GF-D8 (cell line): Measurements from ENCODE around the gene PRICKLE1.
"Not testable (repeated sequence)": the region's sequence is repeated elsewhere in the genome, so short reads cannot be mapped to it uniquely, and the experiment has no call there.

Source experiments
- DNase-seq: peaks from one replicate; lab custom pipeline; 2025; lab: John Stamatoyannopoulos, UW

Gene PRICKLE1

DNA sequence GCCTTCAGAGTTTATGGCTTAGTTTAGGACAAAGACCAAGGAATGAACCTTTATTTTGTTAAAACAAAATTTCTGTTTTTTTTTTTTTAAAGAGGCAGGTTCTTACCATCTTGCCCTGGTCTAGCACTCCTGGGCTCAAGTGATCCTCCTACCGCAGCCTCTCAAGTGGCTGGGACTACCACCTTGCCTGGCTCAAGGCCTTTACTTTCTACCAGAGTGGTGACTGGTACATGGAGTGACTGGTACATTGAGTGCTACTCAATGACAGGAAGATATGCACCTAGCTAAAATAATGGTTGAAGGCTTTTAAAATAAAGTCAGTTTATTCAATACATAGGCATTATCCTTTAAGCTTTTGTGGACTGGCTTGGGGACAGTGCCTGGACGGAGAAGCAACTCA is 32.6 kb downstream of the PRICKLE1 start:
- DNase-seq, result no peak

DNA sequence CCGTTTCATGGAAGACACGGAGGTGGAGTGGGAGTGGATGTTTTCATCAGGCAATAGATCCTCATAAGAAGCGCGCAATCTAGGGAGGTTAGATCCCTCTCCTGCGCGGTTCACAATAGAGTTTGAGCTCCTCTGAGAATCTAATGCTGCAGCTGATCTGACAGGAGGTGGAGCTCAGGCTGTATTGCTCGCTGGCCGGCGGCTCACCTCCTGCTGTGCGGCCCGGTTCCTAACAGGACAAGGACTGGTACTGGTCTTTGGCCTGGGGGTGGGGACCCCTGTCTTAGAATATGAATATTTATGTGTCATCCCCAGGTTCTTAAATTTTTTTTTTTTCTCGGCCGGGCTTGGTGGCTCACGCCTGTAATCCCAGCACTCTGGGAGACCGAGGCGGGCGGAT is 36.7 kb downstream of the PRICKLE1 start:
- no peak for DNase-seq

DNA sequence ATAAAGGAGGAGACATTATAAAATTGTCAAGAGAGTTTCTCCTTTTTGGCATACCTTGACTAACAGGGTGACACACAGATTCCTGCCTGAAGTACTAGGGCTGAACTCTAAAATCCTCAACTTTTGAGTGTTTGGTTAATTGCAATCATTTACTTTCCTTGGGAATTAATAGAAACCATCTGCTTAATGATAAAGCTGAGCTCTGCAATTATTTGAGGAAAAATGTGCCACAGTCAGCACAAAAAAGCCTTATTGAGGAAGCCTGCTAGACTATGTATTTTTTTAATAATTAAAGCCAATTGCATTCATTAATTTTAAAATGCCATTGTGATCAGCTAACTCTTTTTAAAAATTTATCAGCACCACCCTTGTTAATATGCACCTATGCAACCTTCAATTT is 38.7 kb downstream of the PRICKLE1 start:
- no peak for DNase-seq

DNA sequence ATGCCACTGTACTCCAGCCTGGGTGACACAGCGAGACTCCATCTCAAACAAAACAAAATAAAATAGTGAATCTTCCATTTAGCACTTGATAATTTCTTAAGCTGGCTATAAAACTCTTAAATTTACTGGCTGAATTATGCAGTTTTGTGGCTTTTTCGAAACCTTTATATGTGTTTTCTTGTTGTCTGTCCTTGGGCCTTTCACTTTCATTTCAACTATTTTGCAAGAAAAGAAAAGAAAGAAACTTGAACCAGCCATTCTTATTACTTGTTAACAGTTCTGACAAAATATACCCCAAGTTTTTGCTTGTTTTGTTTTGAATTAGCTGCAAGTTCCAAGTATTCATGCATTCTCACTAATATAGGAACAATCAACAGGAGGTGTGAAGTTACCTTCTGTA is 42.8 kb downstream of the PRICKLE1 start:
- no peak for DNase-seq

DNA sequence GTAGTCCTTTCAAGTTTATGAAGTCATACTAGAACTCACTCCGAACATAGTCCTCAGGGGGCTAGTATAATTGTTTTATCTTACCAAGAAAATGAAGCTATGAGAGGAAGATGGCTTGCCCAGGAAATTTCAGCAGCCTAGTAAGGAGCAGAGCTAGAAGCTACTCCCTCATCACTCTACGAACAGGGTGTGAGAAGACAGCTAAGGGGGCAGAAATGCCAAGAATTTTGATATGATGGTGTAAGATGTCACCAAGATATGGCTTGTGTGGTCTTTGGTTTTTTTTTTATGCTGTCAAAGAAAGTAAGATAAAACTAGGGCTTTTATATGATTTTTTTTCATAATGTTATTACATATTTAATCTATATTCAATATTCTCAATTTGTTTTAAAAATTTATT is 47.6 kb downstream of the PRICKLE1 start:
- DNase-seq, result no peak

DNA sequence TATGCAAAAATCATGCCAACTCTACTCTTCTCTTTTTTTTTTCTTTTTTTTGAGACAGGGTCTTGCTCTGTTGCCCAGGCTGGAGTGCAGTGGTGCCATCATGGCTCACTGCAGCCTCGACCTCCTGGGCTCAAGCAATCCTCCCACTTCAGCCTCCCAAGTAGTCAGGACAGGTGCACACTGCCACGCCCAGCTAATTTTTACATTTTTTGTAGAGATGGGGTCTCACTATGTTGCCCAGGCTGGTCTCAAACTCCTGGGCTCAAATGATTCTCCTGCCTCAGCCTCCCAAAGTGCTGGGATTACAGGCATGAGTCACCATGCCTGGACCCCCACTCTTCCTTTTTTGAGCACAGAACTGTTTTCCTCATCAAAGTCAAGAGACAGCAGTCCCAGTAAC is 48.2 kb downstream of the PRICKLE1 start:
- not testable (repeated sequence) for DNase-seq

DNA sequence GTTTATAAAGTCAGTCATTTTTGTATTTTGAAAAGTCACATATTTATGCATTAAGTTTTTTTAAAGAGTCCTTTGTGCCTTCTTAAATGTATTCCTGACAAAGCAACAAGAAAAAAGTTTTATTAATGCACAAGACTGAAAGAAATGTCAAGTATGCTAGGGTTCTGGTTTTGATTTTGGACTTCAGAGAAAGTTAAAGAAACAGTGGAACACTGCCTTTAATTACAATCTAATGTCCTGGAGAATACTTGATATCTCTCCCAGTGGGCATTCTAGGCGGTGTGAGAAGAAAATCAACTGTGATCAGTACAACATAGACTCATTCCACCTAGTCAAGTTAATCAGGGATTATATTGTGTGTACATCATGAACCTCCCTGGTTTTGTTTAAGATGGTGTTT is 49.9 kb downstream of the PRICKLE1 start:
- DNase-seq, result no peak

DNA sequence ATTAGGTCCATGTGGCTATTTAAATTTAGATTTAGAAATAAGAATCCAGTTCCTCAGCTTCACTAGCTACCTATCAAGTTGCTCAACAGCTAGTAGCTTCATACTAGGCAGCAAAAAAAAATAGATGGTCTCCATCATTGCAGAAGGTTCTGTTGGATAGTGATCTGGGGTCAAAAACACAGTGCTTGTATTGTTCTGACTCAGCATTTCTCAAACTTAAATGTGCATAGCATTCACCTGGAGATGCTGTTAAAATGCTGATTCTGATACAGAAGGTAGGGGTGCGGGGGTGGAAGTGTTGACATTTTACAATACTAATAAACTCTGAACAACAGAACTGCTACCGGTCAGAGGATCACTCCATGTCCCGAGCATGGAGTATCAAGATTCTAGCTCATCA is 51.3 kb downstream of the PRICKLE1 start:
- DNase-seq, result no peak

DNA sequence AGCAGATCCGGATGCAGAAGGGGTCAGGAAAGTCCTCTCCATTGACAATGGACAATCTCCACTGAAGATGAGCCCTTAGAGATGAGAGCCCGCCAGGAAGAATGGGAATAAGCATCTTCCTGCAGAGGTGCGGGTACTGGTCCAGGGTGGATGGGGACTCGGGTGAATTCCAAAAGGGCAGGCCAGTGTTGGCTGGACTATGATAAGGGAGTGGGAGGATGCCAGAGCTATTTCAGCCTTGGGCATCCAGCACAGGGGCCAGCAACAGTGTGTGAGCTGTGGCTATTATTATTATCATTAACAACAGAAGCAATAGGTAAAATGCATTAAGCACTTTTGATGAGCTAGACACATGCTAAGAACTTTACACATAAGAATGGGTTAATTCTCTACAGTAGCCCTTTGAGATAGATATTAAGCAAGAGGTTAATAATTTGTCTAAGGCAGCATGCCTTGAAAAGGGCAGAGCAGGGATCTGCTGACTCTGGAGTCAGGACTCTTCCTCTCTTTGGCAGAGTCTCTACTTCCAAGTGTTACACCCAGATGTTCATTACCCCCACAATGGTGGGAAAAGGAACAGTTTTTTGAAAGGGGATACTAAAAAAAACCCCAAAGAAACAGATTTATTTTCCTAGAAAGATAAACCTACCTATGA is 55.2 kb downstream of the PRICKLE1 start:
- no peak for DNase-seq

DNA sequence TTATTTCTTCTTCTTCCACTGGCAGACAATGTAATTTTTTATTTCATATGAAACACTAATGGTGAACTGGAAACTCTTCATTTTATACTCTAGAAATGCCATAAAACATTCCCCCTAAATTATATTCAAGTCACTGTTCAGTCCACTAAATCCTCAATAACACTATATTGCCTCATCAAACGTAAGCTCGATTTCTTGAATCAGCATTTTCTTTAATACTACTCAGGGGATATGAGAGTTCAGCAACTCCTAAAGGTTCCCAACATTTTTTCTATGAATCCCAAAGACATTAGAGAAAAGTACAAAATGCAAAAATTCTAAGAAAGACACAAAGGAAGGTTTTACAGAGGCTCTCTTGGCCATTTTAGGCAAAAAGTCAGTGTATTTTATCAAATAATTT is 59.3 kb downstream of the PRICKLE1 start:
- no peak for DNase-seq

DNA sequence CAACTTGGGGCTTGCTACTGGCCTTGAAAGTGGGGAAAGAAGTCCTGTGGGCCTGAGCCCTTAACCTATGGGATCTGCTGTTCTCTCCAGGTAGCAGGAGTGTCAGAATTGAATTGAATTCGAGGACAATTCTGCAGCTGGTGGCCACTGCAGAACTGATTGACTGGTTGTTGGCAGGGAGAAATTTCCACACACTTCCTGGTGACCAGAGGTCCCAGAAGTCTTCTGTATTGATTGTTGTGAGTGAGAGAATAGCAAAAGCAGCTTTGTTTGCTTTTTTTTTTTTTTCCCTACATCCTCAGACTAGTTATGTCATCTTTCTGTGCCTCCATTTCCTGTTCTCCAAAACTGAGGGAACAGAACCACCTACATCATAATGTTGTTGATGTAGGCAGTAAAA is 64.1 kb downstream of the PRICKLE1 start:
- no peak for DNase-seq

DNA sequence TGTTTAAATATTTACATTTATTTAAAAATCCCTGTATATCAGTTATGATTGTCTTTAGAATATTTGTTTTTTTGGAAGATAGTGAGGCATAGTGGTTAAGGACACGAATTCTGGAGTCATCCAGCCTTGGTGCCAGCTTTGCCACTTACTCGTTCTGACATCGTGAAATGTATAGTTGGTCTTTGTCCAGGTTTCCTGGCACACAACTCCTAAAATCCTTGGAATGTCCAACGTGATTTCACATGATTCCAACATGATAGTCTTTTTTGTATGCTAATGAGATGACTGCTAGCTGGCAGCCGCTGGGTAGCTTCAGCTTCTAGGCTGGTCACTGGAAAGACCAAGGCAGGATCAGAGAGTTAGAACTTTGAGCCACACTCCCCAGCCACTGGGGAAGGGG is 64.8 kb downstream of the PRICKLE1 start:
- no peak for DNase-seq

DNA sequence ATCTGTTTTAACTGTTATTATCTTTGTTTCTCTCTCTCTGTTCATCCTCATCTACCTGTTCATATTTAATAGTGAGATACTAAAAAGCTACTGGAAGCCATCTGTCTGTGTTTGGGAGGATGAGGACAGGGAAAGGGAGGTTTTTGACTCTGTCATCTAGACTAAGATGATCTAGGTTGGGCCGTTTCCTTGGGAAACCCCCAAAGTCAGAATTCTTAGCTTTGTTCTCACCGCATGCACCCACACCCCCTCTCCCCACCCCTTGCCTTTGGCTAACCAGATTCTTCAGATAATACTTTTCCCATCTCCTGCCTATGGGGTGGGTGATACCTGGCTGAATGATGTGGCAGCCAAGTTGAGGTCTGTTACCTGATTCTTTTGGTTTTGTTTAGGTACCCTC is 73.0 kb downstream of the PRICKLE1 start:
- no peak for DNase-seq

DNA sequence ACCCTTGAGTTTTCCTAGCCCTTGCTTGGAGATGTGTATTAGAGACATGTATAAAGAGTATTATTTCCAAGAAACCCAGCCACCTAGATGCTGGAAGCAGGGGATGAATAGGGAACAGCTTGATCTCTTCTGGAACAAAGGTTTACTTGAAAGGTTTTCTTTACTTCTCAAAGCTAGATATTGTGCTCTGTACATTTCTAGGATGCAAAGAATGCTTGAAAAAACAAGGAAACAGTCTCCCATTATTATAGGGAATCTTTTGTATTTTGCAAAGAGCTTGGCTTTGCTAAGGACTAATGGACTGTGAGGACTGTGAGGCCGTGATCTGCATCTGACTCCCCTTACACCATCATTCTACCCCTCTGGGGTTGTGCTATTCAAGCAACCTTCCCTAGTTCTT is 77.9 kb downstream of the PRICKLE1 start:
- DNase-seq, result no peak

DNA sequence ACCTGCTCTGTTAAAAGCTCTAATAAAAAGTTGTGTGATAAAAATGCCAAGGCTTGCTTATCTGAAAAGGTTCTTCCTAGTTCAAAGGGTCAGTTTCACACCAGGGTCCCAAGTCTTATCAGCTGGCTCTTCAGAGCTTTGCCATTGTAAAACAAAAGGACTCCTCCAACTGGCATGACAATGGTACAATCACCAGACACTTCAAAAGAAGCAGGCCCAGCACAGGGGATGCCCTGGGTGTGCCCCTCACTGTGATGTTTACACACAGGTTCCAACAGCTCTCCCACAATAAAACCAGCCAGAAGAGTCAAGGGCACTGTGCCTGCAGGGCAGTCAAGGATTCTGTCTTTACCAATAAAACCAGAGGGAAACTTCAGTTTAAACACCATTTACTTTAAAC is 78.7 kb downstream of the PRICKLE1 start:
- DNase-seq, result no peak

DNA sequence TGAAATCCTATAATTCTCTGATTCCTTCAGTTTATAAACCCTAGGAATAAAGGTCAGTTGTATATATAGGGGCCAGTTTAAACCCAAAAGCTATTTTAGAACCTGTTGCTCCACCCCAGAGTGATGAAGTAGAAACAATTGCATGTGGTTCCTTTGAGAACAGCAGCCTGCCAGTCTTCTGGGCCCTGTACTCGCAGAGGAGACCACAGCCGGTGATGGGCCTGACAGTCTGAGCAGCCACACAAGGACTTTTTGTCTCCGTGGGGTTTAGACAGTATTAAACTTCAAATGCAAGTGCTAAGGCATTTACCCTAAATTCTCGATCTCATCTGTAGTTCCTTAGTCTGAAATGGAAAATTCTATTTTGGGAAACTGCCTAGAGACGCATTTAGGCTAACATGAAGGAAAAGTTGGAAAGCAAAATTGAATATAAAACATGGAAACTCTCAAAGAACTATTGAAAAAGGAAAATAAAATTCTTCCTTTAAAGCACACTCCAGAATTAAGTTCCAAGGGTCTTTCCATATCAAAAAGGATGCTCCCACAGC is 80.6 kb downstream of the PRICKLE1 start:
- DNase-seq, result no peak

DNA sequence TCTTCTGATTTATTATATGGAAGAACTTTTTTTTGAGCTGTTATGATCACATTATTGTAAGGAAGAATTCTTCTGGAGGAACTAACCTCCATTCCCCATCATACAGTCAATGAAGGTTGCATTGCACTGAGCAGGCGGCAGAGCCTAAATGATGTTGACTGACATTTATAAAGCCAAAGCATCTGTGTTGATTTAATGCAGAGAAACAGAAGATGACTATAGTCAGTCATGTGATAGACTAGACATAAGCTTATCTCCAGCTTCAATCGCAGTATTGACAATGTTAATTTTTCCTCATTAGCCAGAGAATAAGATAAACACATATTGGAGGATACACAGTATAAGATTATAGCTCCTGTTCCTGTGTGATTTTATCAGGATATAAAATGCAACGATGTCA is 82.0 kb downstream of the PRICKLE1 start:
- DNase-seq, result no peak

DNA sequence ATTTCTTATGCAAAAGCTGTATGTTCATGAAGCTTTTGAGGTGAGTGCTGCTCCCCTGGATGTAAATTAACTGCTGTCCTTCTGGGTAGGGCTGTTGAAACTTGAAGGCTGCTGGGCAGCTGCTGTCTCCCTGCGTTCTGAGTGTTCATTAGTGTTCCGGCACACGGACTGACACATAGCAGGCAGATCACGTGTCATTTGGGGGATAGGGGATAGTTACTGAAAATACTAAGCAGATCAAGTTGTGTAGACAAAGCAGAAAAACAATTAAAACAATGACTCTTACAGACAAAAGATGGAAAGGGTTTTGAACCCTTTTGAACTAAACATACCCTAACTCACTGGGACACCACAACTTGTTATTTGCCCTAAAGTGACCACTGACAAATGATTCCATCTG is 82.5 kb downstream of the PRICKLE1 start:
- no peak for DNase-seq

DNA sequence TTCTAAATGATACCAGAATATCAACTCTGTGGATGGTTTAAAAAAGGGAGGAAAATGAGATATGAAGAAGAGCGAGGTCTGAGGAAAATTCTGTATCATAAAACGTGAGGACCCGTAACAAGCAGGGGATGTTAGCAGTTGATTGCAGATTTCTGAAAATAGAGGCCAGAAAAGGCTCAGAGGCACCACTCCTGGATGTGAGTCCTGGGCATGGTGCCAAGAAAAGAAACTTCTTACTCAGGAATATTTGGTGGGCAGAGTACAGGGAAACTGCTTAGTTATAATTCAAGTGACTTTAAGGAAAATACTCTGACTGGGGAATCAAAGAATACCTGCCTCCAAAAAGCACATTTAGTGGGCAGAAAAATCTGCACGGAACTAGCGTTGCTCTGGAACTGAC is 85.5 kb downstream of the PRICKLE1 start:
- DNase-seq, result no peak

DNA sequence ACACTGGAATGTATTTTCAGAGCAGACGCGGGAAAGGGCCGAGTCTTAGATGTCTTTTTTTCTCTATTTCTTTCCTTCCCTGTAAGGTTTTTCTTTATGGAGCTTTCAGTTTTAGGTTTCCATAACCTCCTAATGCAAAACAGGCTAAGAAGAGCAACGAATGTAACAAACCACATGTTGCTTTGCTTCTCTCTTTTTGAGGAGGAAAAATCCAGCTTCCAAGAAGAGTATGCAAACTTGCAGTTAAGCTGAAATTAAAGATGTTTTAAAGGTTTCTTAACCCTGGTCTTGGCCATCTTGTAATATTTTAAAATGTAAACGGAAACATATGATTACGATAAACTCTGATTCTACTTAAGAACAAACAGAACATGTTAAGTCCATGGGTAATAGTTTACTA is 86.9 kb downstream of the PRICKLE1 start:
- DNase-seq, result no peak

DNA sequence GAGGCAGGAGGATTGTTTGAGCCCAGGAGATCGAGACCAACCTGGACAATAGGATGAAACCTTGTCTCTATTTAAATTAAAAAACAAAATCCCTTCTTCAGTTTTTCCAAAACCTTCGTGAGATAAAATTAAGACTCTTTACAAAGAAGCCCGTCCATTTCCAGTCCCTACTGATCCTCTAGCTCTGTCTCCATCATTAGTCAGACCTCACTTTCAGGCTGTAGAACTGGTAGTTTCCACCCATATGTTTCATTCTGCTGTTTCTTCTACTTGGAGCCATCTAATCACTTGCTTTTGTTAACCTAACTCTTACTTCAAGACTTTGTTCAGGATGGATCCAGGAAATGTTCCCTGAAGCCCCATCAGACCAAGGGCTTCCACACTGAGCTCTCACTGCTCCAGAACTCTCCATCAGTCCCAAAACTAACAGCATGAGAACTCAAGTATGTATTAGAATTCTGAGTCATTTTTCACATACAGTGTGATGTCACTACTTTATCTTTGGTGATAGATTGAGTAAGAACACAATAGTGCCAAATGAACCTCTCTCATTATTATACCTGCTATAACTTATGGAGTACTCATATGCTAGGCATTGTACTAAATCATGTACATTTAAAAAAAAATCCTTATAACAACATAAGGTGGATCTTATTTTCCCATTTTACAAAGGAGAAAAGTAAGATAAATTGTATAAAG is 90.8 kb downstream of the PRICKLE1 start:
- no peak for DNase-seq

DNA sequence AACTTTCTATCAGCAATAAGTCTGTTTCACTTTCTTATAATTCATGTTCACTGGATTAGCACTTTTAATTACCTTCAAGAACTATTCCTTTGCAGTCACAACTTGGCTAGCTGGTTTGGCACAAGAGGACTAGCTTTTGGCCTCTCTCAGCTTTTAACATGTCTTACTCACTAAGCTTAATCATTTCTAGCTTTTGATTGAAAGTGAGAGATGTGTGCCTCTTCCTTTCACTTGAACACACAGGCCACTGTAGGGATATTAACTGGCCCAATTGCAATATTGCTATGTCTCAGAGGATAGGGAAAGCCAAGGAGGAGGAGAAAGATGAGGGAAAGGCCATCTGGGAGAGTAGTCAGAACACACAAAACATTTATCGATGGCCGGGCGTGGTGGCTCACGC is 92.7 kb downstream of the PRICKLE1 start:
- DNase-seq, result no peak

DNA sequence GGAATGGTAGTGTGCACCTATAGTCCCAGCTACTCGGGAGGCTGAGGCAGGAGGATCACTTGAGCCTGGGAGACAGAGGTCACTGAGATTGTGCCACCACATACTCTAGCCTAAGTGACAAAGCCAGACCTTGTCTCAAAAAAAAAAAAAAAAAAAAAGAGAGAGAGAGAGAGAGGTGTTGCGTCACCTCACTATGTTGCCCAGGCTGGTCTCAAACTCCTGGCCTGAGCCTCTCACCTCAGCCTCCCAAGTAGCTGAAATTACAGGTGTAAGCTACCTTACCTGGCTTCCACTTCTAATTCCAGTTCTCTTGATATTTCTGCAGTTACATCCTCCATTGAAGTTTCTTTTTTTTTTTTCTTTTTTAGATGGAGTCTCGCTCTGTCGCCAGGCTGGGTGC is 94.3 kb downstream of the PRICKLE1 start:
- DNase-seq, result no peak

DNA sequence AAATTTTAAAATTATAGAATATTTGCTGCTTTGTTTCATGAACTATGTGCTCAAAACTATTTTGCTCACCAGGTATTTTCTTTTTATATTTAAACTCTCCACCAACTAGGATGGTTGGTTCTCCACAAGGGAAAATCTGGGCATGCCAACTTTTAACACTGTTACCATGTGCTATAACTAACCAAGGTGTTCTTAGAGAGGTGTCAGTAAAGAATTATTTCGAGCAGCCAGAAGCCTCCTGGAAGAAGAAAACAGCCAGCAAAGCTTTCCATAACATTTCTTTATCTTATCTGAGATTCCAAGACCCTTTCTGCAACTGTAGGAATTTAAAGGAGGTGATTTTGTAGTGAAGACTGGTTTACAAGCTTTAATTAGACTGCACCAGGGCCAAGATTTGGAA is 97.3 kb downstream of the PRICKLE1 start:
- DNase-seq, result no peak
